Thoracic aorta (tissue), 2 donors: ENCODE measurements around the gene SYNE2. TPM values are rescaled to one million over a fixed set of nuclear protein-coding genes. Genes with fewer than 3 reads are reported as not detected.

Experiments used
- ATAC-seq: fragments of 150-250 bp; one replicate; pipeline ENCODE4 v1.8.0; 2017; ENCODE audit warnings: low read depth; ENCODE audit not compliant: insufficient number of reproducible peaks, low FRiP score
- DNase-seq: peaks from one replicate; pipeline ENCODE4 v3.0.0-alpha.2; 2020; ENCODE audit warnings: low spot score
- H3K27ac ChIP-seq, 2 donors: fragments of 200-600 bp; sonication (generic); 1 replicate in 1 of 2; 2 replicates in 1 of 2; pipeline ENCODE4 v1.5.1; 2016; ENCODE audit warnings: mild to moderate bottlenecking in 2 of 2, moderate library complexity in 2 of 2
- H3K27me3 ChIP-seq: fragments of 200-600 bp; sonication (generic); replicated peaks from 2 replicates; pipeline ENCODE4 v1.6.0; 2016; ENCODE audit warnings: mild to moderate bottlenecking; ENCODE audit not compliant: insufficient read depth
- H3K36me3 ChIP-seq: fragments of 200-600 bp; sonication (generic); one replicate; pipeline ENCODE4 v1.5.1; 2016
- H3K4me1 ChIP-seq, 2 donors: fragments of 200-600 bp; sonication (generic); 1 replicate in 1 of 2; 2 replicates in 1 of 2; pipeline versions ENCODE4 v1.5.1 to v1.6.0; 2016; ENCODE audit warnings: low read depth in 2 of 2, mild to moderate bottlenecking in 1 of 2; ENCODE audit not compliant: control insufficient read depth in 1 of 2
- H3K4me3 ChIP-seq: fragments of 200-600 bp; sonication (generic); 2 replicates; pipeline ENCODE4 v1.5.1; 2016; ENCODE audit warnings: mild to moderate bottlenecking
- H3K9me3 ChIP-seq: fragments of 200-600 bp; sonication (generic); 2 replicates; pipeline ENCODE4 v1.5.1; 2016
- total RNA-seq, 2 donors: library from RNA; depleted of rRNA; stranded (reverse); fragments of >200 nt; gene quantifications; one replicate each; pipeline versions ENCODE4 v1.1.0 to v1.2.3, GENCODE V29; 2016
- TF ChIP-seq, protein P1 (sequence below): fragments of 200-600 bp; sonication (generic); IDR thresholded peaks from one replicate; pipeline ENCODE4 v1.5.1; 2019; ENCODE audit warnings: antibody characterized with exemption

The SYNE2 gene
- total RNA-seq, 2 donors from 2014 or later = 125 to 256 TPM

- no peak for DNase-seq
- H3K27me3 ChIP-seq = no peaks in the 10 kb centered on the region
- ATAC-seq = no peak
- H3K4me1 ChIP-seq = no peaks in the 10 kb centered on the region
- H3K9me3 ChIP-seq = no peaks in the 10 kb centered on the region
- peaks cover 5% of the 10 kb centered on the region for H3K36me3 ChIP-seq
- TF ChIP-seq, protein P1, sequence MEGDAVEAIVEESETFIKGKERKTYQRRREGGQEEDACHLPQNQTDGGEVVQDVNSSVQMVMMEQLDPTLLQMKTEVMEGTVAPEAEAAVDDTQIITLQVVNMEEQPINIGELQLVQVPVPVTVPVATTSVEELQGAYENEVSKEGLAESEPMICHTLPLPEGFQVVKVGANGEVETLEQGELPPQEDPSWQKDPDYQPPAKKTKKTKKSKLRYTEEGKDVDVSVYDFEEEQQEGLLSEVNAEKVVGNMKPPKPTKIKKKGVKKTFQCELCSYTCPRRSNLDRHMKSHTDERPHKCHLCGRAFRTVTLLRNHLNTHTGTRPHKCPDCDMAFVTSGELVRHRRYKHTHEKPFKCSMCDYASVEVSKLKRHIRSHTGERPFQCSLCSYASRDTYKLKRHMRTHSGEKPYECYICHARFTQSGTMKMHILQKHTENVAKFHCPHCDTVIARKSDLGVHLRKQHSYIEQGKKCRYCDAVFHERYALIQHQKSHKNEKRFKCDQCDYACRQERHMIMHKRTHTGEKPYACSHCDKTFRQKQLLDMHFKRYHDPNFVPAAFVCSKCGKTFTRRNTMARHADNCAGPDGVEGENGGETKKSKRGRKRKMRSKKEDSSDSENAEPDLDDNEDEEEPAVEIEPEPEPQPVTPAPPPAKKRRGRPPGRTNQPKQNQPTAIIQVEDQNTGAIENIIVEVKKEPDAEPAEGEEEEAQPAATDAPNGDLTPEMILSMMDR = no peak
- no peak overlapping the region for H3K27ac ChIP-seq
- H3K4me3 ChIP-seq = no peak overlapping the region
These were observed 121.4 kb downstream of the SYNE2 start for GRCh38 chr14:63974176-63974575.

DNA sequence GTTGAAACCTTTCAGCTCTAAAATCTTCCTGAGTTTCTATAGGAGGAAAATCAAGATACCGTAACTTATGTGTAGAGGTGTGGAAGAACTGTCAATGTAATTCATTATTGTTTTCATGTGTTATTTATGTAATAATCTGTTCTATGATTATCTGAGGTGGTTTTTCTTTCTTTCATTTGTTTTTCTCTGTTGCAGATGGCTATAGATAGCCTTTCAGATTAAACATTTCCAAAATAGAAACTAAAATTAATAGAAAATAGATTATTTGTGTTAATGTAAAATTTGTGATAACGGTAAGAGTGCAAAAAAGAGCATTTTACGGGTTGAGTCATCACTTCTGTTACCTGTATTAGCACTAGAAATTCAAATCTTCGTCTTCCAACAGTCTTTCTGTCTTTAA lies 128.8 kb downstream of the SYNE2 start:
- DNase-seq (no peak), ATAC-seq (no peak)
- H3K36me3 ChIP-seq = peaks cover 8% of the 10 kb centered on the region
- TF ChIP-seq, protein P1 = no peak
- no peaks in the 10 kb centered on the region for H3K4me1 ChIP-seq
- H3K27me3 ChIP-seq = no peaks in the 10 kb centered on the region
- H3K9me3 ChIP-seq = no peaks in the 10 kb centered on the region
- H3K27ac ChIP-seq = no peak overlapping the region
- no peak overlapping the region for H3K4me3 ChIP-seq

DNA sequence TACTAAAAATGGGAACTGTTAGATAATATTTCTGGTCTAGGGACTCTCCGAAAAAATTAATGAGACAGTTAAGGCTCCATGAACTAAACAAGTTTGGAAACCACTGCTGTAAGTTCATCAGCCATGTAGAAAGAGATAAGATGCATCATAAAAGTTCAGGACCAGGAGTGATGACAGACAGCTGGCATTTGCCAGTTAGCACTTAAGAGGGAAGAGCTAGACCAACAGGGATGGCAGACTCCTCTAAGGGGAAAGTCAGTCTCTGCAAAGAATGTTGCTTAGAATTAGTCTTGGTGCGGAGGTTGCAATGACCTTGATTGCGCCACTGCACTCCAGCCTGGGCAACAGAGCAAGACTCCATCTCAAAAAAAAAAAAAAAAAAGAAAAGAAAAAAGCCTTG lies 129.4 kb downstream of the SYNE2 start:
- peaks cover 8% of the 10 kb centered on the region for H3K36me3 ChIP-seq

GRCh38 chr14:63982629-63983028 lies 129.8 kb downstream of the SYNE2 start:
- H3K4me1 ChIP-seq = no peaks in the 10 kb centered on the region
- TF ChIP-seq, protein P1 = no peak
- no peak for ATAC-seq
- no peak overlapping the region for H3K27ac ChIP-seq
- no peak for DNase-seq
- H3K27me3 ChIP-seq = no peaks in the 10 kb centered on the region
- H3K4me3 ChIP-seq = no peak overlapping the region
- peaks cover 5% of the 10 kb centered on the region for H3K36me3 ChIP-seq
- no peaks in the 10 kb centered on the region for H3K9me3 ChIP-seq

More for the DNA sequence above, 129.4 kb downstream of the SYNE2 start:
- H3K4me3 ChIP-seq = no peak overlapping the region
- H3K9me3 ChIP-seq = no peaks in the 10 kb centered on the region
- DNase-seq = no peak
- no peak for ATAC-seq
- H3K4me1 ChIP-seq = no peaks in the 10 kb centered on the region
- TF ChIP-seq, protein P1 = no peak
- H3K27me3 ChIP-seq = no peaks in the 10 kb centered on the region
- H3K27ac ChIP-seq = no peak overlapping the region

DNA sequence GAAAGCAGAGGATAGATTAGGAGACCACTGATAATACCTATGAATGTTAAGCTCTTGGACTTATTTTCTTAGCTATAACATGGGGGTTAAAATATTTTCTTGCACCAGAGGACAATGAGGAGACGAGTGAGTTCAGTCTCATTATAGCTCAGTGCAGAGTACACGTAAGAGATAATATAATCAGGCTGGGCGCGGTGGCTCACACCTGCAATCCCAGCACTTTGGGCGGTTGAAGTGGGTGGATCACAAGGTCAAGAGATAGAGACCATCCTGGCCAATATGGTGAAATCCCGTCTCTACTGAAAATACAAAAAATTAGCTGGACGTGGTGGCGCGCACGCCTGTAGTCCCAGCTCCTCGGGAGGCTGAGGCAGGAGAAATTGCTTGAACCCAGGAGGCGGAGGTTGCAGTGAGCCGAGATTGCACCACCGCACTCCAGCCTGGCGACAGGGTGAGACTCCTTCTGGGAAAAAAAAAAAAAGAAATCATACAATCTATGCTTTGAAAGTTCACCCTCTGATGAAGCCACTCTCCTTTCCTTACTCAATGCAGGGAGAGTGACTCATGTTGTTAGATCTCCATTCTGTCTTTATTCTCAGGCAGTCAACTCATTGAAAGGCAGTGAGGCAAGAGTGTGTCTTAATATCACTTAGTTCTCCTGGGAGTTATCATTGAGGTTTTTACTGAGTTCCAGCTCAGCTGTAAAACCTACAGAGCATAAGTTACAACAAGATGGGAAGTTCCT lies 134.2 kb downstream of the SYNE2 start:
- Histone ChIP-seq H3K4me1 (no peaks in the 10 kb centered on the region), H3K36me3 (peaks cover 10% of the 10 kb centered on the region), H3K4me3 (no peak overlapping the region), H3K9me3 (no peaks in the 10 kb centered on the region), H3K27me3 (no peaks in the 10 kb centered on the region), H3K27ac (no peak overlapping the region)
- TF ChIP-seq, protein P1 = no peak
- no peak for ATAC-seq
- DNase-seq = no peak
